GM03348 (cell line): ENCODE data around the gene GRB10.
"Not testable (repeated sequence)": the region's sequence is repeated elsewhere in the genome, so short reads cannot be mapped to it uniquely, and the experiment has no call there.

Experiments
- DNase-seq: peaks from one replicate; pipeline ENCODE4 v3.0.0; 2012; ENCODE audit warnings: low spot score

Gene GRB10

DNA sequence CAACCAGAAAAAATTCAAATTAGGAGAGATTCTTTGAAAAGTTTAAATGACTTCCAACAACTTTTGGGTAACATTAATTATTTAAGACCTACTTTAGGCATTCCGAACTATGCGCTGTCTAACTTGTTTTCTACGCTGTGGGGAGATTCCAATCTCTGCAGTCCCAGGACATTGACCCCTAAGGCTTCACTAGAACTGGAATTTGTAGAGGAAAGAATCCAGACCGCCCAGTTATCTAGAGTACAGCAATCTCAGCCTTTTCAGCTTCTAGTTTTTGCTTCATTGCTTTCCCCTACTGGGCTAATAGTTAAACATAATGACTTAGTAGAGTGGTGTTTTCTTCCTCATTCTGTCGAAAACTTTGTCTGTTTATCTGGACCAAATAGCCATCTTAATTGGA lies 202.6 kb downstream of the GRB10 start:
- no peak for DNase-seq

DNA sequence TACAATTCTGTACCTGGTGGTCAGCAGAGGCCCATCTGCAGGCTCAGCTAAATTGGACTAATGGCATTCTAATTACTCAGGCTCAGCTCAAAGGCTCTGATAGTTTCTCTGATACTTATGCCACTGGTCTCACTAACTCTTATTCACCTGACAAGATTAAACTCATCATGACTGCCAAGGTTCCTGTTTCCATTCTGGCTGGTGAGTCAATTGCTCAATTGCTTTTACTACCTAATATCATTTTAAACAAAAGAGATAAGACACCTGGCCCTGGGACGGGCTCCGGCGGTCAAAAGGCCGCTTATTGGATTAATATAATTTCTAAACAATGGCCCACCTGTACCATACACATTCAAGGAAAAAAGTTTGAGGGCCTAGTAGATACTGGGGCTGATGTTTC lies 204.6 kb downstream of the GRB10 start:
- DNase-seq, result not testable (repeated sequence)

DNA sequence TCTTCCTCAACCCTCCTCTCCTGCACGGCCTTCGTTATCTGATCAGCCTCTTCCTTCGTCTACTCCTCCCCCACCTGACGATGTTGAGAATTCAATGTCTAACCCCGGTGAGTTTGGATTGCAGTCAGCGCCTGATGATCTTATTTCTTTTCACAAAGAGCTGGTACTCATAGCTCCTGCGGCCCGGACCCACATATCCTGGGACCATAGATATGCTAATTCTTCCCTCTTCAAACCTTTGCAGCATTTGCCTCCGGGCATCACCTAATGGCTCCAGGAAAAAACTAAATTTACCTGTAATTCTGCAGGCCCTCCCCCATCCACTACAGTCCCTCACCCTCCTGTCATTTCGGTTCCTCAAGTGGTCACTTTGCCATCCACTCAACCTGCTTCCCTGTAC lies 205.1 kb downstream of the GRB10 start:
- DNase-seq, result no peak

DNA sequence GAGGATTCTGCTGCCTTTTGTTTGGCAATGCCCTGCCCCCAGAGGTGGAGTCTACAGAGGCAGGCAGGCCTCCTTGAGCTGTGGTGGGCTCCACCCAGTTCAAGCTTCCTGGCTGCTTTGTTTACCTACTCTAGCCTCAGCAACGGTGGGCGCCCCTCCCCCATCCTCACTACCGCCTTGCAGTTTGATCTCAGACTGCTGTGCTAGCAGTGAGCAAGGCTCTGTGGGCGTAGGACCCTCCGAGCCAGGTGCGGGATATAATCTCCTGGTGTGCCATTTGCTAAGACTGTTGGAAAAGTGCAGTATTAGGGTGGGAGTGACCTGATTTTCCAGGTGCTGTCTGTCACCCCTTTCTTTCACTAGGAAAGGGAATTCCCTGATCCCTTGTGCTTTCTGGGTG lies 206.3 kb downstream of the GRB10 start:
- not testable (repeated sequence) for DNase-seq

DNA sequence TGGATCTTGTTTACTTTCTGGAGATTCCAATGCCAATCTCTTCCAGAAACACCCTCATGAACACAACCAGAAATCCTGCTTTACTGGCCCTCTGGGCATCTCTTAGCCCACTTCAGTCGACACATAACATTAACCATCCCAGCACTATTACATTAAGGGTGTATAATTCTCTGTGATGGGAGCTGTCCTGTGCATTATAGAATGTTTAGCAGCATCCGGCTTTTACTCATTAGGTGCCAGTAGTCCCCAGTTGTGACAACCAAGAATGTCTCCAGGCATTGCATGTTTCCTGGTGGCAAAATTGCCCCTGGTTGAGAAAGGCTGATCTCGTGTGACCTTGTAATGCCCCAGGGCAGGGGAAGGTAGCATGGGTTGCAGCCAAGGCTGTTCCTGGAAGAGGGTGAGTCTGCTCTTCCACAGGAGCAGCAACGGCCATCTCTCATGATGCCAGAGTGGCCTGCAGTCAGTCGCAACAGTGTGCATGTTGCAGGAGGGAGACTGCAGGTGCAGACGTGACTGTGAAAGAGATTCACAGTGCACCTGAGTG lies 214.9 kb downstream of the GRB10 start:
- DNase-seq, result no peak

DNA sequence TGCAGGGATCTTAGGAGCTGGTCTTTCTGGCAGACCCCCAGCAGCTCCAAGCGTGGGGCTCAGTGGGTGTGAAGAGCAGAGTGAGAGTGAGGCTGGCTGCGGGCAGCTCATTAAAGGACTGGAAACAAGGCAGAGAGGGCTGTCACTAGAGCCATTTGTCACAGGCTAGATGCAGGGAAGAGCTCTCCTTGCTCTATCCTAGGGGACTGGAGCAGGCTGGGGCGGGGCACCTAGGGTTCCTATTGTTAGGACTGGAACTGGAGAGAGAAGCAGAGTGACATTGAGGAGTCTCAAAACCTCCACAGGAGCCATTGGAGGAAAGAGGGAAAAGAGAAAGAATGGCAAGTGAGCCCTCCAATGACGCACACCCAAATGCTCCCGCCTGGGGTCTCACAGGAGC lies 216.7 kb downstream of the GRB10 start:
- no peak for DNase-seq

DNA sequence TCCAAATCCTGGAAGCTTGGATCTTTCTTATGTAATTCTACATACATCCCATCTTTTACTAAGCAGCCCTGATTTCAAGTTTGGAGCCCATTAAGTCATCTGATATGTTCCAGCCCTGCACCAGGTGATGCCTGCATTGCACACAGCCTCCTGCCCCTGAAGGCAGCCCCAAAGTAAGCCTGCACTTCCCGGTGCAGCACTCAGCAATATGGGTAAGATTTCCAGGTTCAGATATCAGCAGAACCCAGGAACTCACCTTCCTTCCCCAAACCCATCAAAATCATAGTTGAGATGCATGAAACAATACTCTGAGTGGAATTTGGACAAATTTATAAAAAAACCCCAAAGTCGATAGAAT lies 217.2 kb downstream of the GRB10 start:
- no peak for DNase-seq

DNA sequence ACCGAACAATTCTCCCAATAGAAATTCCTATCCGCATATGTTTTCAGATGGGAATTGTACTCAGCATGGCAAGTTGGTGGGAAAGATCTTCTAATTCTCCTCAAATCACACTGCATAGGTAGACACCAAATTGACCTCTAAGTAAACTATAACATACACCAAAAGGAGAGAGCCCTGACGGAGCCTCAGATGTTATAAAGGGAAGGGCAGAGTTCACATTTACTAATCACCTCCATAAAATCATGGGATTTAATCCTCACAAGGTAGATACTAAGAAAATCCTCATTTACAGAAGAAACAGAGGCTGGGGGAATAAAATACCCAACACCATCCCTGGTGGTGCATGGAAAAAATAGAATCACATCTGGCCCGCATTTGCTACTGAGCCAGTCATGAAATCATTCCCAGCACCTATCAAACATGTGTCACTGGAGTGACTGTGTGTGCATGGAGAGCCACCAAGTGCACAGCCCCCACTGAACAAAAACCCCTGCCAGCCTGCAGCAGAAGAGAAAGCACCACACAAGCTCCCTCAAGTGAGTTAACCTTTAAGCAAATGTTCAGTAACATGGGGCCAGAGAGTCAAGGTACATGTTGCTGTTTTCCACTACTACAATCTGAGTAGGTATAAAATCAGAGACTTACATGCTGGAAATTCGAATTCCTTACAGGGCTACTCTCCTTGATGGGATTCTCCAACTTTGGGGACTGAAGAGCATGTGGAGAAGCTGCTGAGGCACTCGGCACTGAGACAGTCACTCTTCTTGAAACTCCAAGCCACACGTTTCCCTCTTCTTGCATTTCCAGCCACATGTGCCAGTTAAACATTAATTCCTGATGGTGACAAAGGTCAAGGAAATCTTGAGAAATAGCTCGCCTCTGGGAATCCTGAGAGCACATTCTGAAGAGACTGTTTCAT lies 217.8 kb downstream of the GRB10 start, which contains the start of gene DDC:
TSS of gene DDC (minus strand) at position 766 of the 919 bp plus-strand sequence. CDS start 21,320 bp downstream, outside the sequence.
- no peak for DNase-seq

DNA sequence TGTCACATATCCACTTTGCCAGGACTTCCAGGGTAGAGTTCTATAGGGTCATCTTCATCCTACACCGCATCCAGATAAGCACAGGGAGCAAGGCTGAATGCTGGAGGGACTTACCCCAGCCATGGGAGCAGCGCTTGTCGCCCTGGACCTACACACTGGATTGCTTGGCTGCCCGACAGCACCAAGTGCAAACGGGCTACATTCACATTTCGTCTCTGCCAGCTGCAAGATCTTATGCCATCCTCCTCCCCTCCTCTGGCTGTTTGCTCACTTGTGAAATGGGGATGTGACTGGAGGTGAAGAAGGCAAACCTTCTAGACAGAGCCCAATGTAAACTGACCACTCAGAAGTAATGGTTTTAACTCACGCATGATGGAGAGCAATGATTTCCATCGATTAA lies 218.5 kb downstream of the GRB10 start:
- DNase-seq, result no peak

DNA sequence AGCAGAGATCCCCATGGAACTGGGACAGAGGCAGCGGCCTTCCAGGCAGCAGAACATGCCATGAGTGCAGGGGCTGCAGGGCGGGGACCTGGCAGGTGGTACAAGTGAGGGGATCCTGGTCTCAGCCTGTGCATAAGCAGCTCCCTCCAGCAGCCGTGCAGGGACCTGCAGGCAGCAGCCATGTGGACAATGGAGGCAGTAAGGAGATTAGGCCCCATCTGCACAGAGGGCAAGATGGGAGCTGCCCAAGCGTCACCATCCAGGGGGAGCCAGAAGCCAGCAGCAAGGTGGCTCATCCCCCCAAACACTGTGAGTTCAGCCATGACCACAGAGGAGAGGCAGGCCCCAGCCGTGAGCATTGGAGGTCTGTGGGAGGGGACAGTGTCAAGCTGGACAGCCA lies 220.6 kb downstream of the GRB10 start:
- no peak for DNase-seq

DNA sequence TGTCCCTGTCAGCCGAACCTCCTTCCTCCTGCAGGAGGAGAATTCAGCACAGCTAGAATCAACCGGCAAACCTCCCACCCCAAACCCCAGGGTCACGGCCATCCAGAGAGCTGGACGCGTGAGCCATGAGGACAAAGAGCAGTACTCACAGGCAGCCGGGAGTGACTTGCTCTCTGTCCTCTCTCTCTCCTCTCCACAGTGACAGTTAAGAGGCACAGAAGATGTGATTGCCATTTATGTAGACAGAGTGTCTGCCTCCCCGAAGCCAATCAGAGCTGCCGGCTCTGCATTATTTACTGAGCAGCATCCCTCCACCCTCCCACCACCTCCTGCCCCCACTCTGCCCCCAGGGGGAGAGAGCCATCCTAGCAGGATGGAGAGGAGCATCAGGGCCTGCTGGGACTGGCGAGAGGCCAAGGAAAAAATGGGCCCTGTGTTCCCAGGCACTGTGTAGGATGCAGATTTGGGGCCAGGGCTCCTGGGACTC lies 221.8 kb downstream of the GRB10 start:
- DNase-seq, result no peak

DNA sequence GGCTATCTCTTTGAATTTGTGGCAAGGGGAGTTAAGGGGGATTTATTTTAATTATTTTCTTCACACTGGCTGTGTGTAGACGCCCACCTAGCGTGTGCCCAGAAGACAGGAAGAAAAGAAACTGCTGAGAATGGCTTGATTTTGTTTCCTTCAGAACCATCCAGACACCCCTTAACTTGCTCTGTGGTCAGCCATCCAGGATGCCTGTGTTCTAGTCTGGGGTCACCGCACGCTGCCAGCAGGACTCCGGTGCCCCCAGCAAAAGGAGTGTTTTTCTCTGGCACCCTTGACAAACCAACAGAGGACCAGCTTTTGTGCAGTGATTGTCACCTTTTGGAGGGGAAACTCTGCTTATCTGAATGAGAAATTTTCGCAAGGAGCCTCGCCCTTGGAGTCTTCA lies 222.8 kb downstream of the GRB10 start:
- no peak for DNase-seq

DNA sequence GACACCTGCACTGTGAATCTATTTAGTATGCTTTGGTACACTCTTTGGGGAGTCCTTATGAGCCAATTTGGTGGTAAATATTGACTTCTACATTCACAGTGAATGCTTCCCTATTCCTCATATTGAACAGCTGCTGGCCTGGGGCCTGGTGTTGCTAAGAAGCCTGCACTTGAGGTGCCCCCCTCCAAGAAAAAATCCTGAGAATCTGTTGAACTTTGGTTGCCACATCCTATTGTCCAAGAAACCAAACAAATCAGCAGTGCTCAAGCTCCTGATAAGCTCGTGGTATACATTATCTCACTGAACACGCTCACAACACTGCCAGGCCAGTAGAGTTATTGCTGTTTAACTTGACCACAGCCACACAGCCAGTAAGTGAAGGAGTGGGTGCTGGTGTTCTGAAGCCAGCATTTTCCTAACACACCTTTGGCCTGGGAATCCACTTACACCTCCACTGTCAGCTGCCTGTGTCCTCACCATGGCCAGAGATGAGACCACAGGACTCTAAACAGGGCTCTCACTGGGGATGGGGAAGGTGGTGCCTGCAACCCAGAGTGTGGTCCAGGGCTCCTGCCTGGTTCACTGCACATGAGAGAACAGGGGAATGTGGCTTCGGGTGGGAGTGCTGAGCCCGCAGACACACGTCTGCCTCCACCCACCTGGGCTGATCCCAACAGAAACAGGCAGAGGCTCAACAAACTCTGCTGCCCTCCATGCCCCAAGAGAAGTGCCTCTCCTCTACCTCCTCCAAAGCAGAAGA lies 224.2 kb downstream of the GRB10 start:
- DNase-seq, result no peak

DNA sequence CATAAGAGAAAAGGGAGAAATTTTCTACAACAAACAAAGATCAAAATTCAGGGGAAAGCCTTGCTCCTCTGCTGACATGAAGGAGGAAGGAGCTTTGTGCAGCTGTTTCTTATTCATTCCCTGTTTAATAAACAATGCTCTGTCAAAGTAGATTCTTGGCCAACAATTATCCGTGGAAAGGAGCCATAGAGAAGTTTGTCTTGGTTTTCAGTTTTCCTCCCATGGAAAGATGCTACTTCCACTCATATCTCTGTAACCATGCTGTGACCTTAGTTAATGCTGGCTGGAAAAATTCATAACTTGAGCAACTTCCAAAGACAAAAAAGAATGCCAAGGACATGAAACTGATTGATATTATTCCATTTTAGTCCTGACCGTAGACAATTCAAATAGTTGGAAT lies 225.6 kb downstream of the GRB10 start:
- no peak for DNase-seq

DNA sequence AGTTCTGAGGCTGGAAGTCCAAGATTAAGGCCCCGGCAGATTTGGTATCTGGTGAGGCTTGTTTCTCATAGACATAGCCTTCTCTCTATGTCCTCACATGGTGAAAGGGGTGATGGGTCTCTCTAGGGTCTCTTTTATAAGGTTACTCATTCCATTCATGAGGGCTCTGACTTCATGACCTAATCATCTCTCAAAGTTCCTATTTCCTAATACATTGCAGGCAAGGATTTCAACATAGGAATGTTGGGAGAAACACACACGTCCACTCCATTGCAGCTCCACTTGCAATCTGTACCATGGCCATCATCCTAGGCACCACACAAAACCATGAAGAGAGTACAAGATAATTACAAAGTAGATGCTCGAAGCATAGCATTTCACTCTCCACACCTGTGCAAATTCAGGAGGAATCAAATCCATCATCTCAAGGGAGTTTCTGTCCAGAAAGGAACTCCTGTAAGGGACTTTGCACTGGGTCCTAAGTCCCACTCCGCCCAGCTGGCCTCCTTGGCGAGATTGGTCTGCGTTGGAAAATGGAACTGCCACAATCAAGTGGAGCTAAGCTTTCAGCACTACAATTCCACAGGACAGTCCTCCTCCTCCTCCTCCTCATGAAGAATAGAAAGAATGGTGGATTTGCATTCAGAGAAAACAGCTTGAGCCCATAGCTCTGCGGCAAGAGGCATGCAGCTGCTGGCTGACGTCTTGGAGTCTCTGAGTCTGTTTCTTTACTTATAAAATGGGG lies 226.3 kb downstream of the GRB10 start:
- no peak for DNase-seq

DNA sequence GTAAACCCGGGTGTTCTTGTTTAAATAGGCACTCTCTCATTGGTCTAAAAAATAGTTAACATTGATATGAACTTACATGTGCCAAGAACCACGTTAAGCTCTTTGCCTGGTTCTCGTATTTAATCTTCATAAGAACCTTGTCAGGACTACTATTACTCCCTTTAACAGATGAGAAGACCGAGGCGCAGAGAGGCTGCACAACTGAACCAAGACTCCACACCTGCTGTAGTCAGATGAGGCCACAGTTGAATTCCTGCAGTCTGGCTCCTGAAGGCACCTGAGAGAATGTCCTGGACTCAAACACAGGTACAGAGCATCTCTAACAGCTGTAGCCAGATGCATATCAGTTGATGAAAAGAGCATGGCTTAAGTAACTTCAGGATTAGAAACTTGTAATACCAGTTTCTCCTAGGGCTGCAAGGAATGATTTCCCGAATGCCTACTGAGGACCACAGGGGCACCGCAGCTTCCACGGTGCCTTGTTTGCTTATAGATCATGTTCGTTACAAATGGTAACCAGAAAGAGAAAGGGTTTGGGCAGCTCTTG lies 227.0 kb downstream of the GRB10 start:
- DNase-seq, result no peak

DNA sequence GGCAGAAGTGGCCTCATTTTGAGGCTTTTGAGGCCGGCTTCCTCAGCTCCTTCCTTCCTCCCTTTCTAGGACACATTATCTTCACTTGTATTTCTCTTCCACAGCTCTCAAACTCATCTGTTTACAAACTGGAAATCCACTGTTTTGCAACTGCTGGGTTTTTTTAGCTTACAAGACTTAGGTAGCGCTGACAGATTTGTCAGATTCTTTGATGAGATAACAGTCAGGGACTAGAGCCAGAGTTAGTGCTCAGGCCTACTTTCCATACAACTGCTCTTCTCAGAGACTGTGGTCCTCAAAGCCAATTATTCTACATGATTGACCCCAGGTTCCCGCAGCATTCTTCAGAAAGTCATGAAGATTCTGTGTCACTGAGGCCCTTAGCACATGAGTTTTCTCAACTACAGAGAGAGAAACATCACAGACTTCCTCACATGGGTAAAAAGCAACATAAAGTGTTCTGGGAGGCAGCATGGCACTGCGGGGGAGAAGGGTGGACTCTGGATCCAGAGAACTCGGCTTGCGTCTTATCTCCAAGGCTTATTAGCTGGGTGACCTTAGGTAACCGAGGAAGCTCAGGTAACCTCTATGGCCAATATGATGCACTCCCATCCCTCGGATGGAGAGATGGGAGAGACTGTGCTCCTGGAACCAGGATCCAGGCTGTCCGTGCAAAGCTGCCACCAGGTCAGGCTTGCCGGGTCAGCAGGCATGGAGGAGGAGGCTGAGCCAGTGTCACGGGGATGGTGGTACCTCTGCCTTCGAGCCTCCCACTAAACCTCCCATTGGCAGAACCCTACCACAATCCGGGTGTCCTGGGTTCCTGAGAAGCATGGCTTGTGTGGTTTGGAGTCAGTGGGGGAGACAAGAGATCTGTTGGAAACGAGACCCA lies 228.0 kb downstream of the GRB10 start:
- no peak for DNase-seq

DNA sequence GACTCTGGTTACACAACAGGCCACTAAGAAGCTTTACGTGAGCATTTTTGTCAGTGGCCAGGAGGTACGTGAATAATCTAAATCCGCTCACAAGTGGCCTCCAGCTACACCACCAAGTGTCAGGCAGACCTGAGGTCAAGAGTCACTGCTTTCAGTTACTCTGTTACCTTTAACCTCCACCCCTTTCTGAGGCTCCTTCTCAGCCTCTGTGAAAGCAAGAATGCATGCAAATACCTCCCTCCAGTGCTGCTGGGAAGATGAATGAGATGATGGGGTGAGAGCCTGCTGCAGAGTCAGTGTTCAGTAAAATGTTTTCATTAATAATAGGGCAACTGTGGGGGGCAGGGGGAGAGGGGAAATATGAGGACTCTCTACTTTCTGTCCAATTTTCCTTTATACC lies 228.7 kb downstream of the GRB10 start:
- DNase-seq, result no peak

DNA sequence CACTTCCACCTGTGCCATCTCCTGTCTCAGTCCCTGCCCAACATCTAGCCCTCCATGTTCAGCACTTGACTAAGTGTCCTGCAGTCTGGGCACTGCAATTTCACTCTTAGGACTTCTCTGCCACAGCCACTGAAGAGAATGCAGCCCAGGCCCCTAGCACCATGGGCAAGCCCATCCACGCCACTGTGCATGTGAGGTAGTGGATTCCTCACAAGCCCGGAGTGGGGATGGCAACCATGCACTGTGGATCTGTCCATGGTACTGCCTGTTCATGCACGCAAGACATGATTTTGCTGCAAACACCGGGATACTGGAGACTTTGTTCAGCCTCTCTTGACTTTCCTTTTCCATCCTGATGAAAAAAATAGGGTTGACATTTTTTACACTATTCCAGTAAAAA lies 229.8 kb downstream of the GRB10 start:
- peak; percentile 56 for DNase-seq

DNA sequence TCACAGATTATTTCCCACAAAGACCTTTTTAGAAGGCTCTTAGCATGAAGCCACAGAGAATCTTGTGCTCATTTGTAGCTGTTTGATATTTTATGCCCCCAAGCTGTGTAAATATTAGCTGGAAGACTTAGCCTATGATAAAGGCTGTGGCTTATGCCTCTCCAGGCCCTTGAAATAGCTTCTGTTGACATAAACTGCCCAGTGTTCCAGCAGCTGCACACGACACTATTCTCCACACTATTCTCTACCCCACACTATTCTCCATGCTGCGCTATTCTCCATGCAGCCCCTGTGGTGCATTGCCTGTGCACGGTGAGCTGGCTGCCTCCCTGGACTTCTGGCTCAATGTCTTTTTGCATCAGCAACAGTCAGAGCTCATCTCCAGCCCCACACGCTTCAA lies 230.6 kb downstream of the GRB10 start:
- DNase-seq, result no peak

DNA sequence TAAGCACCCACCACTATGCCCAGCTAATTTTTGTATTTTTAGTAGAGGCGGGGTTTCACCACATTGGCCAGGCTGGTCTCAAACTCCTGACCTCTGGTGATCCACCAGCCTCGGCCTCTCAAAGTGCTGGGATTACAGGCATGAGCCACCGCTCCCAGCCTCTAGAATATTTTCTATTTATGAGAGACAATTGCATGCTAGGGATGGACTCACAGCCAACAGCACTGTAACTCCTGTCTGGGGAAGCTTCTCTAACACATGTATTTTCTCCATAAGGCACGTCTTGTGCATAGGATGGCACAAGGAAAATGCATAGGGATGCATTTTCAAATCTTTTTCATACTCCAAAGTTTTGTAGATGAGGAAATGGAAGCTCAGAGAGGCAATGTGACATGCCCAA lies 237.1 kb downstream of the GRB10 start:
- DNase-seq, result not testable (repeated sequence)
